Type B pancreatic cell (in vitro differentiated cells): ENCODE measurements around the gene MIER1. TPM values are rescaled to one million over a fixed set of nuclear protein-coding genes. Genes with fewer than 3 reads are reported as not detected.
A peak's percentile ranks its signal among the peaks of the same experiment; 100 is the strongest.

ENCODE experiments used
- DNase-seq: peaks from one replicate; pipeline ENCODE4 v3.0.0; 2021; ENCODE audit warnings: mixed read lengths; ENCODE audit not compliant: unreplicated experiment; ENCODE audit errors: extremely low spot score
- H3K27ac Mint-ChIP-seq: 2 replicates; pipeline ENCODE4 v1.8.0; 2021; ENCODE audit warnings: mild to moderate bottlenecking, mixed read lengths
- H3K27me3 Mint-ChIP-seq: 2 replicates; pipeline ENCODE4 v1.8.0; 2021; ENCODE audit warnings: mixed read lengths
- H3K36me3 Mint-ChIP-seq: 2 replicates; pipeline ENCODE4 v1.8.0; 2021; ENCODE audit warnings: mixed read lengths
- H3K4me1 Mint-ChIP-seq: one replicate; pipeline ENCODE4 v1.8.0; 2021; ENCODE audit warnings: mixed read lengths; ENCODE audit not compliant: unreplicated experiment
- H3K4me3 Mint-ChIP-seq: 2 replicates; pipeline ENCODE4 v1.8.0; 2021; ENCODE audit warnings: mild to moderate bottlenecking, mixed read lengths
- H3K9me3 Mint-ChIP-seq: 2 replicates; pipeline ENCODE4 v1.8.0; 2021; ENCODE audit warnings: mixed read lengths
- CTCF ChIP-seq: fragments of 200-600 bp; sonication (generic); conservative IDR thresholded peaks from 2 replicates; pipeline ENCODE4 v1.5.0; 2021; ENCODE audit warnings: antibody characterized with exemption, mild to moderate bottlenecking
- total RNA-seq: library from RNA; stranded (reverse); gene quantifications from 2 replicates; pipeline ENCODE4 v1.2.1, GENCODE V29; 2021; ENCODE audit warnings: low replicate concordance

Gene MIER1
- total RNA-seq, 1 donor from 2014 or later = 27.8 TPM

GRCh38 chr1:66930823-66931174, 6.0 kb downstream of the MIER1 start:
- H3K4me1 Mint-ChIP-seq = peaks cover 40% of the 10 kb centered on the region
- peak overlapping the region; percentile 89 for H3K4me3 Mint-ChIP-seq
- no peaks in the 10 kb centered on the region for H3K27me3 Mint-ChIP-seq
- H3K36me3 Mint-ChIP-seq = no peaks in the 10 kb centered on the region
- DNase-seq = no peak
- H3K9me3 Mint-ChIP-seq = no peaks in the 10 kb centered on the region
- TF ChIP-seq CTCF = no peak
- H3K27ac Mint-ChIP-seq = peak overlapping the region; percentile 85

- H3K36me3 Mint-ChIP-seq = no peaks in the 10 kb centered on the region
- peak overlapping the region; percentile 89 for H3K4me3 Mint-ChIP-seq
- no peaks in the 10 kb centered on the region for H3K9me3 Mint-ChIP-seq
- DNase-seq = no peak
- H3K27me3 Mint-ChIP-seq = no peaks in the 10 kb centered on the region
- peaks cover 33% of the 10 kb centered on the region for H3K4me1 Mint-ChIP-seq
- H3K27ac Mint-ChIP-seq = peak overlapping the region; percentile 85
- no peak for TF ChIP-seq CTCF
Measured at GRCh38 chr1:66931590-66931989, 6.8 kb downstream of the MIER1 start.

GRCh38 chr1:66932291-66932690, 7.5 kb downstream of the MIER1 start:
- no peaks in the 10 kb centered on the region for H3K36me3 Mint-ChIP-seq
- DNase-seq = no peak
- no peak overlapping the region for H3K27ac Mint-ChIP-seq
- H3K9me3 Mint-ChIP-seq = no peaks in the 10 kb centered on the region
- no peaks in the 10 kb centered on the region for H3K27me3 Mint-ChIP-seq
- no peak for TF ChIP-seq CTCF
- peaks cover 33% of the 10 kb centered on the region for H3K4me1 Mint-ChIP-seq
- H3K4me3 Mint-ChIP-seq = peak overlapping the region; percentile 56

GRCh38 chr1:66933887-66934700, 9.3 kb downstream of the MIER1 start:
- DNase-seq = no peak
- Mint-ChIP-seq H3K36me3 (no peaks in the 10 kb centered on the region), H3K4me1 (peaks cover 33% of the 10 kb centered on the region), H3K9me3 (no peaks in the 10 kb centered on the region), H3K4me3 (no peak overlapping the region), H3K27me3 (no peaks in the 10 kb centered on the region), H3K27ac (no peak overlapping the region)
- TF ChIP-seq CTCF = no peak

GRCh38 chr1:66937529-66938234, 12.9 kb downstream of the MIER1 start:
- Mint-ChIP-seq H3K27me3 (no peaks in the 10 kb centered on the region), H3K27ac (no peak overlapping the region), H3K4me1 (peaks cover 18% of the 10 kb centered on the region), H3K36me3 (peaks cover 10% of the 10 kb centered on the region), H3K9me3 (no peaks in the 10 kb centered on the region), H3K4me3 (no peak overlapping the region)
- DNase-seq = no peak
- no peak for TF ChIP-seq CTCF
